ENCODE measurements around the gene NUP107. TPM values are rescaled to one million over a fixed set of nuclear protein-coding genes. Genes with fewer than 3 reads are reported as not detected.

Gene NUP107
- total and polyA plus RNA-seq, 8 donors: 5.7 to 99.1 (median 19.4) TPM

GRCh38 chr12:68789144-68789878 is 102.5 kb downstream of the NUP107 start:
- H3K27me3 ChIP-seq: no peaks in the 10 kb centered on the region
- TF ChIP-seq EP300 (IDR thresholded peaks at IDR 0.05) (no peak), POLR2A (IDR thresholded peaks at IDR 0.05) (no peak), POLR2AphosphoS5 (IDR thresholded peaks at IDR 0.05) (no peak)
- TF ChIP-seq, protein P1, sequence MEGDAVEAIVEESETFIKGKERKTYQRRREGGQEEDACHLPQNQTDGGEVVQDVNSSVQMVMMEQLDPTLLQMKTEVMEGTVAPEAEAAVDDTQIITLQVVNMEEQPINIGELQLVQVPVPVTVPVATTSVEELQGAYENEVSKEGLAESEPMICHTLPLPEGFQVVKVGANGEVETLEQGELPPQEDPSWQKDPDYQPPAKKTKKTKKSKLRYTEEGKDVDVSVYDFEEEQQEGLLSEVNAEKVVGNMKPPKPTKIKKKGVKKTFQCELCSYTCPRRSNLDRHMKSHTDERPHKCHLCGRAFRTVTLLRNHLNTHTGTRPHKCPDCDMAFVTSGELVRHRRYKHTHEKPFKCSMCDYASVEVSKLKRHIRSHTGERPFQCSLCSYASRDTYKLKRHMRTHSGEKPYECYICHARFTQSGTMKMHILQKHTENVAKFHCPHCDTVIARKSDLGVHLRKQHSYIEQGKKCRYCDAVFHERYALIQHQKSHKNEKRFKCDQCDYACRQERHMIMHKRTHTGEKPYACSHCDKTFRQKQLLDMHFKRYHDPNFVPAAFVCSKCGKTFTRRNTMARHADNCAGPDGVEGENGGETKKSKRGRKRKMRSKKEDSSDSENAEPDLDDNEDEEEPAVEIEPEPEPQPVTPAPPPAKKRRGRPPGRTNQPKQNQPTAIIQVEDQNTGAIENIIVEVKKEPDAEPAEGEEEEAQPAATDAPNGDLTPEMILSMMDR (IDR thresholded peaks at IDR 0.05): no peak
- no peak overlapping the region for H3K4me3 ChIP-seq
- no peaks in the 10 kb centered on the region for H3K36me3 ChIP-seq
- intact Hi-C loops (cut with DNase I; ENCODE audit: low total_unique reads): no loop called here
- H3K9me3 ChIP-seq: no peaks in the 10 kb centered on the region
- peak overlapping the region in 1 of 5 donors; percentile 2 for H3K27ac ChIP-seq
- no peak for DNase-seq
- H3K4me1 ChIP-seq: peaks cover 0 to 52% (median 9%) of the 10 kb centered on the region in 4 donors
- 73 to 85% (median 80%) methylated on average over 14 of the region's 14 CpGs for WGBS, 5 donors

- TF ChIP-seq POLR2AphosphoS5 (IDR thresholded peaks at IDR 0.05) (no peak), EP300 (IDR thresholded peaks at IDR 0.05) (no peak), POLR2A (IDR thresholded peaks at IDR 0.05) (no peak)
- TF ChIP-seq, protein P1 (IDR thresholded peaks at IDR 0.05): no peak
- intact Hi-C loops (cut with DNase I; ENCODE audit: low total_unique reads): no loop called here
- Histone ChIP-seq H3K4me3 (no peak overlapping the region), H3K9me3 (no peaks in the 10 kb centered on the region), H3K27ac (no peak overlapping the region), H3K36me3 (no peaks in the 10 kb centered on the region), H3K27me3 (no peaks in the 10 kb centered on the region), H3K4me1 (peaks cover 0 to 42% (median 9%) of the 10 kb centered on the region in 4 donors)
- no peak for DNase-seq
- WGBS, 5 donors: 89 to 96% (median 94%) methylated on average over 13 of the region's 13 CpGs
Observed at GRCh38 chr12:68790081-68790951, 103.5 kb downstream of the NUP107 start.

DNA sequence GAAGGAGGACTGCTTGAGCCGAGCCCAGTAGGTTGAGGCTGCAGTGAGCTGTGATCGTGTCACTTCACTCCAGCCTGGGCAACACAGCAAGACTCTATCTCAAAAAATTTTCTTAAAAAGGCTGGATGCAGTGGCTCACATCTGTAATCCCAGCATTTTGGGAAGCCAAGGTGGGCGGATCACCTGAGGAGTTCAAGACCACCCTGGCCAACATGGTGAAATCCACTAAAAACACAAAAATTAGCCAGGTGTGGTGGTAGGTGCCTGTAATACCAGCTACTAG is 104.1 kb downstream of the NUP107 start:
- TF ChIP-seq EP300 (IDR thresholded peaks at IDR 0.05): no peak
- TF ChIP-seq POLR2A (IDR thresholded peaks at IDR 0.05): no peak
- TF ChIP-seq, protein P1 (IDR thresholded peaks at IDR 0.05): no peak
- TF ChIP-seq POLR2AphosphoS5 (IDR thresholded peaks at IDR 0.05): no peak
- Histone ChIP-seq H3K36me3 (no peaks in the 10 kb centered on the region), H3K4me1 (peaks cover 0 to 37% (median 8%) of the 10 kb centered on the region in 4 donors), H3K27me3 (no peaks in the 10 kb centered on the region), H3K4me3 (no peak overlapping the region), H3K9me3 (no peaks in the 10 kb centered on the region), H3K27ac (no peak overlapping the region)
- DNase-seq: no peak
- WGBS, 5 donors: 59 to 68% (median 63%) methylated on average over 3 of the region's 3 CpGs
- intact Hi-C loops (cut with DNase I; ENCODE audit: low total_unique reads): no loop called here

GRCh38 chr12:68791897-68792481 is 105.2 kb downstream of the NUP107 start:
- Histone ChIP-seq H3K27me3 (no peaks in the 10 kb centered on the region), H3K36me3 (no peaks in the 10 kb centered on the region), H3K4me1 (peaks cover 0 to 26% (median 6%) of the 10 kb centered on the region in 4 donors), H3K4me3 (no peak overlapping the region), H3K9me3 (no peaks in the 10 kb centered on the region), H3K27ac (no peak overlapping the region)
- TF ChIP-seq EP300 (IDR thresholded peaks at IDR 0.05): no peak
- TF ChIP-seq, protein P1 (IDR thresholded peaks at IDR 0.05): no peak
- no peak for TF ChIP-seq POLR2AphosphoS5 (IDR thresholded peaks at IDR 0.05)
- TF ChIP-seq POLR2A (IDR thresholded peaks at IDR 0.05): no peak
- intact Hi-C loops (cut with DNase I; ENCODE audit: low total_unique reads): no loop called here
- 95 to 100% (median 98%) methylated on average over 2 of the region's 2 CpGs for WGBS, 5 donors
- no peak for DNase-seq
